GM12878 (cell line): ENCODE measurements around the gene SLC24A4.

Experiments
- CBFB ChIP-seq: IDR thresholded peaks from 2 replicates; pipeline ENCODE4 v1.6.1; 2016; ENCODE audit warnings: antibody characterized with exemption, low read depth
- CREB1 ChIP-seq: IDR thresholded peaks from 2 replicates; pipeline ENCODE4 v1.6.1; 2012; ENCODE audit warnings: low read depth, mild to moderate bottlenecking, inconsistent platforms
- CTCF ChIP-seq, 3 experiments: IDR thresholded peaks in 2 of 3; conservative IDR thresholded peaks in 1 of 3; 2 replicates each; pipeline ENCODE4 v1.5.1; 2011; ENCODE audit warnings: low read depth in 3 of 3, low read length in 3 of 3, mild to moderate bottlenecking in 3 of 3, control low read depth in 2 of 3, moderate library complexity in 2 of 3, inconsistent platforms in 1 of 3, mixed read lengths in 1 of 3; ENCODE audit not compliant: control insufficient read depth in 2 of 3, insufficient read depth in 1 of 3; ENCODE audit errors: extremely low read depth in 1 of 3
- E2F8 ChIP-seq: fragments of 450-650 bp; IDR thresholded peaks from 2 replicates; pipeline ENCODE4 v1.6.1; 2018; ENCODE audit warnings: mild to moderate bottlenecking, low read depth, moderate library complexity; ENCODE audit not compliant: partially characterized antibody
- EED ChIP-seq: sonication (generic); IDR thresholded peaks from 2 replicates; pipeline ENCODE4 v1.6.1; 2016; ENCODE audit warnings: antibody characterized with exemption, low read depth
- ELK1 ChIP-seq: IDR thresholded peaks from 2 replicates; pipeline ENCODE4 v1.6.1; 2012; ENCODE audit warnings: low read depth, low read length, improper control_type of control experiment
- HCFC1 ChIP-seq: fragments of 150-350 bp; IDR thresholded peaks from 2 replicates; pipeline ENCODE4 v1.6.1; 2014; ENCODE audit warnings: low read length
- HDAC2 ChIP-seq: fragments of 200-600 bp; sonication (generic); IDR thresholded peaks from 2 replicates; pipeline ENCODE4 v1.6.1; 2017
- JUNB ChIP-seq: IDR thresholded peaks from 2 replicates; pipeline ENCODE4 v1.6.1; 2016; ENCODE audit warnings: antibody characterized with exemption, mild to moderate bottlenecking
- MAX ChIP-seq: IDR thresholded peaks from 2 replicates; pipeline ENCODE4 v1.6.1; 2012; ENCODE audit warnings: low read depth, low read length, improper control_type of control experiment
- MEF2B ChIP-seq: fragments of 450-650 bp; IDR thresholded peaks from 2 replicates; pipeline ENCODE4 v1.6.1; 2018; ENCODE audit warnings: mild to moderate bottlenecking, moderate library complexity; ENCODE audit not compliant: partially characterized antibody, poor library complexity, severe bottlenecking
- MTA3 ChIP-seq: IDR thresholded peaks from 2 replicates; pipeline ENCODE4 v1.6.1; 2012; ENCODE audit warnings: low read length, inconsistent platforms, borderline replicate concordance
- POLR2A ChIP-seq: IDR thresholded peaks from 2 replicates; pipeline ENCODE4 v1.6.1; 2011; ENCODE audit warnings: low read depth, mild to moderate bottlenecking, low read length

GRCh38 chr14:92400579-92401444, 77.8 kb downstream of the SLC24A4 start:
- TF ChIP-seq MEF2B (peak; percentile 17), MAX (no peak; the same call in 1 of the 2 replicates), HCFC1 (no peak), JUNB (no peak; the same call in 1 of the 2 replicates), MTA3 (no peak), ELK1 (no peak), CTCF (IDR thresholded peaks at IDR 0.05 in 2 of 3, conservative IDR thresholded peaks at IDR 0.05 in 1 of 3; ENCODE audit: control insufficient read depth in 2 of 3, extremely low read depth in 1 of 3, insufficient read depth in 1 of 3, low read depth in 3 of 3, low read length in 3 of 3) (no peak), POLR2A (no peak), CREB1 (no peak), EED (peak; percentile 87), CBFB (no peak), HDAC2 (no peak), E2F8 (no peak)
